Spinal cord (tissue), 10 donors: ENCODE data around the gene RIMKLB. TPM values are rescaled to one million over a fixed set of nuclear protein-coding genes. Genes with fewer than 3 reads are reported as not detected.

Experiments used
- DNase-seq, 6 donors: peaks; one replicate each; pipeline versions ENCODE4 v3.0.0 to v3.0.0-alpha.2; 2013 to 2015; ENCODE audit warnings: low spot score in 6 of 6, low read depth in 4 of 6
- H3K27ac ChIP-seq: one replicate; pipeline ENCODE4 v1.5.1; 2013; ENCODE audit warnings: low read depth, low read length, control low read depth
- H3K27me3 ChIP-seq: one replicate; pipeline ENCODE4 v1.6.1; 2013; ENCODE audit warnings: low read length; ENCODE audit not compliant: control insufficient read depth, insufficient read depth
- H3K36me3 ChIP-seq: one replicate; pipeline ENCODE4 v1.6.1; 2013; ENCODE audit warnings: low read length; ENCODE audit not compliant: control insufficient read depth, insufficient read depth
- H3K4me1 ChIP-seq: one replicate; pipeline ENCODE4 v1.6.1; 2013; ENCODE audit warnings: low read length; ENCODE audit not compliant: control insufficient read depth, insufficient read depth
- H3K4me3 ChIP-seq: one replicate; pipeline ENCODE4 v1.5.1; 2013; ENCODE audit warnings: low read depth, low read length, control low read depth
- H3K9me3 ChIP-seq: one replicate; pipeline ENCODE4 v1.6.1; 2013; ENCODE audit warnings: low read length; ENCODE audit not compliant: control insufficient read depth, insufficient read depth
- WGBS: methylation state at CpG from one replicate; pipeline ENCODE4 v1.1.5; 2013; ENCODE audit warnings: missing lambda C conversion rate; ENCODE audit not compliant: insufficient coverage; 5-methylcytosine and 5-hydroxymethylcytosine counted together
- polyA plus RNA-seq, 2 donors: library from polyadenylated mRNA; unstranded; fragments of 120-200 nt; gene quantifications; one replicate each; pipeline ENCODE4 v1.2.1, GENCODE V29; 2013; ENCODE audit not compliant: insufficient read length in 2 of 2
- total RNA-seq, 2 donors: library from RNA; depleted of rRNA in 1 of 2; stranded (reverse); fragments of 120-200 nt in 1 of 2; fragments of >200 nt in 1 of 2; gene quantifications; one replicate each; pipeline versions ENCODE4 v1.2.3 to v1.2.4, GENCODE V29; 2013 to 2014
- donor health status: healthy.

RIMKLB gene
- total and polyA plus RNA-seq, 4 donors = 107 to 203 (median 146) TPM

GRCh38 chr12:8665759-8666158, 32.0 kb upstream of the RIMKLB start:
- Histone ChIP-seq H3K27ac (no peak overlapping the region), H3K4me1 (no peaks in the 10 kb centered on the region), H3K36me3 (no peaks in the 10 kb centered on the region), H3K4me3 (no peak overlapping the region), H3K27me3 (no peaks in the 10 kb centered on the region), H3K9me3 (no peaks in the 10 kb centered on the region)
- no peak for DNase-seq
- no CpG with 5 or more reads among the region's 4 CpGs for WGBS

GRCh38 chr12:8667270-8667669, 30.5 kb upstream of the RIMKLB start:
- no CpG with 5 or more reads among the region's 2 CpGs for WGBS
- Histone ChIP-seq H3K27ac (no peak overlapping the region), H3K27me3 (no peaks in the 10 kb centered on the region), H3K9me3 (no peaks in the 10 kb centered on the region), H3K4me1 (no peaks in the 10 kb centered on the region), H3K4me3 (no peak overlapping the region), H3K36me3 (no peaks in the 10 kb centered on the region)
- no peak for DNase-seq

GRCh38 chr12:8668441-8668840, 29.4 kb upstream of the RIMKLB start:
- Histone ChIP-seq H3K4me1 (no peaks in the 10 kb centered on the region), H3K36me3 (no peaks in the 10 kb centered on the region), H3K9me3 (no peaks in the 10 kb centered on the region), H3K27ac (no peak overlapping the region), H3K27me3 (no peaks in the 10 kb centered on the region), H3K4me3 (no peak overlapping the region)
- DNase-seq = no peak
- WGBS = 38% methylated on average over 1 of the region's 2 CpGs

GRCh38 chr12:8672381-8672780, 25.4 kb upstream of the RIMKLB start:
- Histone ChIP-seq H3K9me3 (no peaks in the 10 kb centered on the region), H3K27me3 (no peaks in the 10 kb centered on the region), H3K4me3 (no peak overlapping the region), H3K36me3 (no peaks in the 10 kb centered on the region), H3K27ac (no peak overlapping the region), H3K4me1 (no peaks in the 10 kb centered on the region)
- no CpG with 5 or more reads among the region's 5 CpGs for WGBS
- no peak for DNase-seq

- no peak for DNase-seq
- H3K27me3 ChIP-seq = no peaks in the 10 kb centered on the region
- WGBS = no CpG with 5 or more reads among the region's 3 CpGs
- H3K4me3 ChIP-seq = no peak overlapping the region
- H3K4me1 ChIP-seq = no peaks in the 10 kb centered on the region
- H3K27ac ChIP-seq = no peak overlapping the region
- no peaks in the 10 kb centered on the region for H3K36me3 ChIP-seq
- no peaks in the 10 kb centered on the region for H3K9me3 ChIP-seq
Measured at GRCh38 chr12:8675591-8676036, 22.2 kb upstream of the RIMKLB start.

- Histone ChIP-seq H3K36me3 (no peaks in the 10 kb centered on the region), H3K27me3 (no peaks in the 10 kb centered on the region), H3K27ac (no peak overlapping the region), H3K4me3 (no peak overlapping the region), H3K4me1 (no peaks in the 10 kb centered on the region), H3K9me3 (no peaks in the 10 kb centered on the region)
- WGBS = 86% methylated on average over 3 of the region's 4 CpGs
- DNase-seq = no peak
Measured at GRCh38 chr12:8676651-8677050, 21.1 kb upstream of the RIMKLB start.

- H3K4me3 ChIP-seq = no peak overlapping the region
- no peaks in the 10 kb centered on the region for H3K36me3 ChIP-seq
- no peaks in the 10 kb centered on the region for H3K4me1 ChIP-seq
- H3K27me3 ChIP-seq = no peaks in the 10 kb centered on the region
- no peaks in the 10 kb centered on the region for H3K9me3 ChIP-seq
- no peak for DNase-seq
- WGBS = 80% methylated on average over 2 of the region's 3 CpGs
- H3K27ac ChIP-seq = no peak overlapping the region
Measured at GRCh38 chr12:8677362-8677761, 20.4 kb upstream of the RIMKLB start.

GRCh38 chr12:8678661-8679111, 19.1 kb upstream of the RIMKLB start:
- H3K36me3 ChIP-seq = no peaks in the 10 kb centered on the region
- no peak for DNase-seq
- H3K27ac ChIP-seq = no peak overlapping the region
- no peaks in the 10 kb centered on the region for H3K27me3 ChIP-seq
- no peaks in the 10 kb centered on the region for H3K4me1 ChIP-seq
- no peak overlapping the region for H3K4me3 ChIP-seq
- WGBS = 94% methylated on average over 2 of the region's 3 CpGs
- H3K9me3 ChIP-seq = no peaks in the 10 kb centered on the region

- WGBS = 91% methylated on average over 4 of the region's 9 CpGs
- no peaks in the 10 kb centered on the region for H3K4me1 ChIP-seq
- H3K27ac ChIP-seq = no peak overlapping the region
- no peak overlapping the region for H3K4me3 ChIP-seq
- H3K27me3 ChIP-seq = no peaks in the 10 kb centered on the region
- H3K36me3 ChIP-seq = no peaks in the 10 kb centered on the region
- no peak for DNase-seq
- H3K9me3 ChIP-seq = no peaks in the 10 kb centered on the region
Measured at GRCh38 chr12:8680533-8680932, 17.3 kb upstream of the RIMKLB start.

- WGBS = 100% methylated on average over 2 of the region's 11 CpGs
- Histone ChIP-seq H3K9me3 (no peaks in the 10 kb centered on the region), H3K27me3 (no peaks in the 10 kb centered on the region), H3K36me3 (no peaks in the 10 kb centered on the region), H3K4me3 (no peak overlapping the region), H3K27ac (peak overlapping the region; percentile 25), H3K4me1 (no peaks in the 10 kb centered on the region)
- DNase-seq = no peak
Measured at GRCh38 chr12:8681129-8681884, 16.5 kb upstream of the RIMKLB start.
